Smooth muscle cell (in vitro differentiated cells): ENCODE results near the gene PITPNM3. TPM values are rescaled to one million over a fixed set of nuclear protein-coding genes. Genes with fewer than 3 reads are reported as not detected.

Experiments
- DNase-seq: peaks from one replicate; lab custom pipeline; 2025; ENCODE audit not compliant: unreplicated experiment; lab: John Stamatoyannopoulos, UW
- H2AFZ ChIP-seq: fragments of 200-600 bp; sonication (generic); 2 replicates; pipeline ENCODE4 v1.6.0; 2016; ENCODE audit warnings: antibody characterized with exemption, low read depth, mild to moderate bottlenecking
- H3F3A ChIP-seq: fragments of 200-600 bp; sonication (generic); 2 replicates; pipeline ENCODE4 v1.6.0; 2017; ENCODE audit warnings: antibody characterized with exemption, low read depth
- H3K27ac ChIP-seq: fragments of 200-600 bp; sonication (generic); 2 replicates; pipeline ENCODE4 v1.5.1; 2016; ENCODE audit warnings: low read depth, mild to moderate bottlenecking
- H3K27me3 ChIP-seq: fragments of 200-600 bp; sonication (generic); 2 replicates; pipeline ENCODE4 v1.6.1; 2016; ENCODE audit warnings: low read depth, mild to moderate bottlenecking
- H3K36me3 ChIP-seq: fragments of 200-600 bp; sonication (generic); 2 replicates; pipeline ENCODE4 v1.5.1; 2016; ENCODE audit warnings: low read depth
- H3K4me1 ChIP-seq: fragments of 200-600 bp; sonication (generic); 2 replicates; pipeline ENCODE4 v1.5.1; 2016; ENCODE audit warnings: low read depth
- H3K4me2 ChIP-seq: fragments of 200-600 bp; sonication (generic); 2 replicates; pipeline ENCODE4 v1.6.0; 2016; ENCODE audit warnings: mild to moderate bottlenecking
- H3K4me3 ChIP-seq: fragments of 200-600 bp; sonication (generic); 2 replicates; pipeline ENCODE4 v1.5.1; 2016; ENCODE audit warnings: mild to moderate bottlenecking
- H3K79me2 ChIP-seq: fragments of 200-600 bp; sonication (generic); 2 replicates; pipeline ENCODE4 v1.6.0; 2016; ENCODE audit warnings: low read depth, mild to moderate bottlenecking
- H3K9ac ChIP-seq: fragments of 200-600 bp; sonication (generic); 2 replicates; pipeline ENCODE4 v1.6.0; 2016; ENCODE audit warnings: low read depth
- H3K9me3 ChIP-seq: fragments of 200-600 bp; sonication (generic); replicated peaks from 2 replicates; pipeline ENCODE4 v1.5.1; 2016; ENCODE audit warnings: low read depth
- H4K20me1 ChIP-seq: fragments of 200-600 bp; sonication (generic); 2 replicates; pipeline ENCODE4 v1.6.0; 2016; ENCODE audit warnings: low read depth
- WGBS: methylation state at CpG from one replicate; pipeline ENCODE4 v1.1.7; 2016; ENCODE audit warnings: low lambda C conversion rate; 5-methylcytosine and 5-hydroxymethylcytosine counted together
- polyA plus RNA-seq: library from polyadenylated mRNA; unstranded; fragments of >200 nt; fragmentation: Nextera tagmentation; extraction: Ambion mirVana; gene quantifications from 2 replicates; pipeline ENCODE4 v1.2.1, GENCODE V29; 2016
- total RNA-seq: library from RNA; depleted of rRNA; stranded (reverse); fragments of >200 nt; gene quantifications from 2 replicates; pipeline ENCODE4 v1.2.3, GENCODE V29; 2014
- TF ChIP-seq, protein P1 (sequence below): fragments of 200-600 bp; sonication (generic); IDR thresholded peaks from 2 replicates; pipeline ENCODE4 v1.5.1; 2017; ENCODE audit warnings: borderline replicate concordance, mild to moderate bottlenecking, antibody characterized with exemption; ENCODE audit not compliant: insufficient read depth, poor library complexity, severe bottlenecking

The PITPNM3 gene
- total RNA-seq (2.6 and 3.9 TPM in 2 replicates), polyA plus RNA-seq (2.4 and 3.7 TPM in 2 replicates)

GRCh38 chr17:6556121-6557039 is at the start of gene PITPNM3:
Gene PITPNM3, minus strand, starts transcription at chr17:6556555. Its CDS starts 149 bp downstream, at chr17:6556406.
- no peak for DNase-seq
- peak within 1 kb of the TSS; percentile 57 for H2AFZ ChIP-seq
- 4% methylated on average over 36 of the region's 122 CpGs for WGBS

GRCh38 chr17:6605142-6605541 is 48.8 kb upstream of the PITPNM3 start:
- no peak overlapping the region for H3K9ac ChIP-seq
- H3K27me3 ChIP-seq, result no peaks in the 10 kb centered on the region
- H3K4me3 ChIP-seq, result no peak overlapping the region
- H3F3A ChIP-seq, result no peaks in the 10 kb centered on the region
- no peaks in the 10 kb centered on the region for H3K9me3 ChIP-seq
- no peaks in the 10 kb centered on the region for H4K20me1 ChIP-seq
- no peaks in the 10 kb centered on the region for H3K4me1 ChIP-seq
- TF ChIP-seq, protein P1, sequence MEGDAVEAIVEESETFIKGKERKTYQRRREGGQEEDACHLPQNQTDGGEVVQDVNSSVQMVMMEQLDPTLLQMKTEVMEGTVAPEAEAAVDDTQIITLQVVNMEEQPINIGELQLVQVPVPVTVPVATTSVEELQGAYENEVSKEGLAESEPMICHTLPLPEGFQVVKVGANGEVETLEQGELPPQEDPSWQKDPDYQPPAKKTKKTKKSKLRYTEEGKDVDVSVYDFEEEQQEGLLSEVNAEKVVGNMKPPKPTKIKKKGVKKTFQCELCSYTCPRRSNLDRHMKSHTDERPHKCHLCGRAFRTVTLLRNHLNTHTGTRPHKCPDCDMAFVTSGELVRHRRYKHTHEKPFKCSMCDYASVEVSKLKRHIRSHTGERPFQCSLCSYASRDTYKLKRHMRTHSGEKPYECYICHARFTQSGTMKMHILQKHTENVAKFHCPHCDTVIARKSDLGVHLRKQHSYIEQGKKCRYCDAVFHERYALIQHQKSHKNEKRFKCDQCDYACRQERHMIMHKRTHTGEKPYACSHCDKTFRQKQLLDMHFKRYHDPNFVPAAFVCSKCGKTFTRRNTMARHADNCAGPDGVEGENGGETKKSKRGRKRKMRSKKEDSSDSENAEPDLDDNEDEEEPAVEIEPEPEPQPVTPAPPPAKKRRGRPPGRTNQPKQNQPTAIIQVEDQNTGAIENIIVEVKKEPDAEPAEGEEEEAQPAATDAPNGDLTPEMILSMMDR, result no peak
- H2AFZ ChIP-seq, result no peak overlapping the region
- H3K36me3 ChIP-seq, result peaks cover 25% of the 10 kb centered on the region
- peaks cover 5% of the 10 kb centered on the region for H3K79me2 ChIP-seq
- H3K27ac ChIP-seq, result no peak overlapping the region
- no peak overlapping the region for H3K4me2 ChIP-seq
- 99% methylated on average over 6 of the region's 6 CpGs for WGBS
- no peak for DNase-seq

More at GRCh38 chr17:6556121-6557039, at the start of gene PITPNM3:
- peaks cover 10% of the 10 kb centered on the region for H3K27me3 ChIP-seq
- TF ChIP-seq, protein P1, result no peak
- H3F3A ChIP-seq, result no peaks in the 10 kb centered on the region
- H3K9me3 ChIP-seq, result no peaks in the 10 kb centered on the region
- H3K4me3 ChIP-seq, result peak within 1 kb of the TSS; percentile 61
- H4K20me1 ChIP-seq, result no peaks in the 10 kb centered on the region
- H3K79me2 ChIP-seq, result no peaks in the 10 kb centered on the region
- H3K36me3 ChIP-seq, result no peaks in the 10 kb centered on the region
- H3K9ac ChIP-seq, result peak within 1 kb of the TSS; percentile 29
- H3K4me2 ChIP-seq, result peak within 1 kb of the TSS; percentile 94
- no peak within 1 kb of the TSS for H3K27ac ChIP-seq
- H3K4me1 ChIP-seq, result peaks cover 6% of the 10 kb centered on the region

- Histone ChIP-seq H3K9me3 (no peaks in the 10 kb centered on the region), H2AFZ (no peak overlapping the region), H3K4me2 (no peak overlapping the region), H3K4me1 (no peaks in the 10 kb centered on the region), H3K27ac (no peak overlapping the region), H3F3A (no peaks in the 10 kb centered on the region), H3K79me2 (peaks cover 5% of the 10 kb centered on the region), H3K4me3 (no peak overlapping the region), H3K27me3 (no peaks in the 10 kb centered on the region), H4K20me1 (no peaks in the 10 kb centered on the region), H3K36me3 (peaks cover 25% of the 10 kb centered on the region), H3K9ac (no peak overlapping the region)
- TF ChIP-seq, protein P1, result no peak
- WGBS, result 95% methylated on average over 3 of the region's 3 CpGs
- DNase-seq, result no peak
Observed at GRCh38 chr17:6603744-6604325, 47.5 kb upstream of the PITPNM3 start.
